ENCODE results near the gene CDC5L. TPM values are rescaled to one million over a fixed set of nuclear protein-coding genes. Genes with fewer than 3 reads are reported as not detected.

CDC5L gene
- total RNA-seq, 1 experiment from 2014 or later = 24.6 TPM

DNA sequence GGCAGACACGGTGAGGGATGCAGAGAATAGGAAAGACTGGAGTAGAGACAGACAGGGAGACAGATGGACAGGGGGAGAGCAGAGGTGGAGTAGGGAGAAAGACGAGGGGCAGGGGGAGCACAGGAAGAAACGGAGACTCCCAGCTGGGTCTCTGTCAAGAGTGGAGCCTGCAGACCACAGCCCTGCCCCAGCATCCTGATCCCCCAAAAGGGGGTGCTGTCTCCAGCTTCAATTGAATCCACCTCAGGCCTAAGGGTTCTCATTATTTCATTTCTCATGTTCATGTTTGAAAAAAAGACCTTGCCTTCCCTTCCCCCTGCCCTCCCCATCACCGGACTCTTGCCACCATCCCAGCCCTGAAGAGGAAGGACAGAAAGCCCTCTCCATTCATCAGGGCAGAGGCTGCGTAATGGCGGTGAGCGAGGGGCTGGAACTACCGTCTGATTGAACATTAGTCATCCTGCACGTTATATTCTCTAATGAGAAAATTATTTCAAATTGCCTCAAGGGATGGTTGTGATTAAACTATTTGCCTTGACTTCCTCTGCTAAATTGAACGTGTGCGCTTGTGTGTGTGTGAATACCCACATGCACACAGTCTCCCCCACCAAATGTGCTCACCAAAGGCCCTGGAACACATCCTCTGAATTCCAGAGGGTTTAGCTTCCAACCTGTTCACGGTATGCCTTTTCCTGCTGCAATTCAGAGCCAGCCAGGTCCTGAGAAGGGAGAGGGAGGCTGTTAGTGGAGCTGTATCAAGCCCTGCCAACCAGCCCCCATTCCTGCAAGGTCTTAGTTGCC lies 98.3 kb downstream of the CDC5L start:
- ATAC-seq (no peak), DNase-seq (ENCODE audit: low read depth, low spot score) (no peak)
- no peaks in the 10 kb centered on the region for H3K9me3 ChIP-seq (ENCODE audit: control insufficient read depth in 1 of 2, insufficient read depth in 1 of 2, low read depth in 1 of 2, low read length in 2 of 2)
- intact Hi-C loops (cut with micrococcal nuclease) = no loop called here
- POLR2A ChIA-PET = no interaction called here
- H3K79me2 ChIP-seq (ENCODE audit: insufficient read depth, low read length) = no peaks in the 10 kb centered on the region
- peaks cover 0 to 12% of the 10 kb centered on the region in 2 experiments; a peak in 2 of 4 replicates for H3K4me1 ChIP-seq (ENCODE audit: control insufficient read depth in 1 of 2, insufficient read depth in 2 of 2, low read length in 2 of 2)
- no peak overlapping the region for H2AFZ ChIP-seq (ENCODE audit: low read depth, low read length, poor library complexity, severe bottlenecking)
- H3K4me3 ChIP-seq (replicated peaks in 1 of 2; ENCODE audit: low read depth in 1 of 2, low read length in 2 of 2) = no peak overlapping the region
- no peaks in the 10 kb centered on the region for H3K27me3 ChIP-seq (ENCODE audit: insufficient read depth, low read length)
- H3K4me2 ChIP-seq (ENCODE audit: low read length) = no peak overlapping the region
- H3K9me2 ChIP-seq (ENCODE audit: insufficient read depth) = no peaks in the 10 kb centered on the region
- H3K36me3 ChIP-seq (ENCODE audit: control insufficient read depth in 1 of 2, insufficient read depth in 2 of 2, low read length in 2 of 2) = no peaks in the 10 kb centered on the region
- no peak overlapping the region for H3K9ac ChIP-seq (ENCODE audit: low read length)
- RAD21 ChIA-PET (ENCODE audit: low non-redundant PET in 1 of 2, low total read pairs in 2 of 2, uncharacterized antibody in 2 of 2, unreplicated experiment in 2 of 2) = no interaction called here
- no peak overlapping the region for H3K27ac ChIP-seq (ENCODE audit: low read depth, low read length)
- CTCF ChIA-PET = interaction anchor here (2.0 to 4.4 kb wide), 2 partner anchors 10 to 1437 kb away, joined by 4 to 28 read pairs; no protein-coding TSS in a partner anchor
- BruUV-seq (replicated peaks) = no TSS peak
- TF ChIP-seq, protein P1, sequence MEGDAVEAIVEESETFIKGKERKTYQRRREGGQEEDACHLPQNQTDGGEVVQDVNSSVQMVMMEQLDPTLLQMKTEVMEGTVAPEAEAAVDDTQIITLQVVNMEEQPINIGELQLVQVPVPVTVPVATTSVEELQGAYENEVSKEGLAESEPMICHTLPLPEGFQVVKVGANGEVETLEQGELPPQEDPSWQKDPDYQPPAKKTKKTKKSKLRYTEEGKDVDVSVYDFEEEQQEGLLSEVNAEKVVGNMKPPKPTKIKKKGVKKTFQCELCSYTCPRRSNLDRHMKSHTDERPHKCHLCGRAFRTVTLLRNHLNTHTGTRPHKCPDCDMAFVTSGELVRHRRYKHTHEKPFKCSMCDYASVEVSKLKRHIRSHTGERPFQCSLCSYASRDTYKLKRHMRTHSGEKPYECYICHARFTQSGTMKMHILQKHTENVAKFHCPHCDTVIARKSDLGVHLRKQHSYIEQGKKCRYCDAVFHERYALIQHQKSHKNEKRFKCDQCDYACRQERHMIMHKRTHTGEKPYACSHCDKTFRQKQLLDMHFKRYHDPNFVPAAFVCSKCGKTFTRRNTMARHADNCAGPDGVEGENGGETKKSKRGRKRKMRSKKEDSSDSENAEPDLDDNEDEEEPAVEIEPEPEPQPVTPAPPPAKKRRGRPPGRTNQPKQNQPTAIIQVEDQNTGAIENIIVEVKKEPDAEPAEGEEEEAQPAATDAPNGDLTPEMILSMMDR (IDR thresholded peaks at IDR 0.05 in 2 of 3, conservative IDR thresholded peaks at IDR 0.05 in 1 of 3; ENCODE audit: borderline replicate concordance in 1 of 3, insufficient read depth in 1 of 3, low read depth in 2 of 3, low read length in 2 of 3) = peak in 1 of 3 experiments; percentile 8; a peak in 1 of 6 replicates
- TF ChIP-seq EGR1 (IDR thresholded peaks at IDR 0.05; ENCODE audit: low read depth) = no peak
- no peaks in the 10 kb centered on the region for H4K20me1 ChIP-seq (ENCODE audit: insufficient read depth)

DNA sequence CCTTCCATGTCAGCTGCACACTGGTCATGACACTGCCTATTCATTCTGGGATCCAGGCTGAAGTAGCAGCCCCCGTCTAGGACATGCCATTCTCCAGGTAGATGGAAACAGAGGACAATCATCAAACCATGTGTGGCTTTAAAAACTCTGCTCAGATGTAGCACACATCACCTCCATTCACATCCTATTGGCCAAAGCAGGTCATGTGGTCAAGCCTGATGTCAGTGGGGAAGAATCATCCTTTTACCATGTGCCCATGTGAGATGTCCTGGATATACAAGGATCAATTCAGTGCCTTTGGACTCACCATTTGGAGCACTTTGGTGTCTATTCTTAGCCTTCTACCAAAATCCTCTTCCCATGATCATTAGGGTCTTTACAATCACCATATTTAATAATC lies 99.5 kb downstream of the CDC5L start:
- intact Hi-C loops (cut with micrococcal nuclease) = no loop called here
- H4K20me1 ChIP-seq (ENCODE audit: insufficient read depth) = no peaks in the 10 kb centered on the region
- no peaks in the 10 kb centered on the region for H3K9me3 ChIP-seq (ENCODE audit: control insufficient read depth in 1 of 2, insufficient read depth in 1 of 2, low read depth in 1 of 2, low read length in 2 of 2)
- H3K36me3 ChIP-seq (ENCODE audit: control insufficient read depth in 1 of 2, insufficient read depth in 2 of 2, low read length in 2 of 2) = no peaks in the 10 kb centered on the region
- ChIA-PET RAD21 (ENCODE audit: low non-redundant PET in 1 of 2, low total read pairs in 2 of 2, uncharacterized antibody in 2 of 2, unreplicated experiment in 2 of 2) (no interaction called here), POLR2A (no interaction called here), CTCF (interaction anchor here (2.0 to 4.4 kb wide), 2 partner anchors 11 to 1435 kb away, joined by 4 to 28 read pairs; no protein-coding TSS in a partner anchor)
- BruUV-seq (replicated peaks) = no TSS peak
- H3K9ac ChIP-seq (ENCODE audit: low read length) = no peak overlapping the region
- no peaks in the 10 kb centered on the region for H3K27me3 ChIP-seq (ENCODE audit: insufficient read depth, low read length)
- DNase-seq (ENCODE audit: low read depth, low spot score) (no peak), ATAC-seq (no peak)
- H3K4me3 ChIP-seq (replicated peaks in 1 of 2; ENCODE audit: low read depth in 1 of 2, low read length in 2 of 2) = no peak overlapping the region
- H3K79me2 ChIP-seq (ENCODE audit: insufficient read depth, low read length) = no peaks in the 10 kb centered on the region
- peaks cover 0 to 13% of the 10 kb centered on the region in 2 experiments; a peak in 2 of 4 replicates for H3K4me1 ChIP-seq (ENCODE audit: control insufficient read depth in 1 of 2, insufficient read depth in 2 of 2, low read length in 2 of 2)
- no peak overlapping the region for H3K27ac ChIP-seq (ENCODE audit: low read depth, low read length)
- no peaks in the 10 kb centered on the region for H3K9me2 ChIP-seq (ENCODE audit: insufficient read depth)
- no peak overlapping the region for H3K4me2 ChIP-seq (ENCODE audit: low read length)
- no peak overlapping the region for H2AFZ ChIP-seq (ENCODE audit: low read depth, low read length, poor library complexity, severe bottlenecking)
- TF ChIP-seq, protein P2, sequence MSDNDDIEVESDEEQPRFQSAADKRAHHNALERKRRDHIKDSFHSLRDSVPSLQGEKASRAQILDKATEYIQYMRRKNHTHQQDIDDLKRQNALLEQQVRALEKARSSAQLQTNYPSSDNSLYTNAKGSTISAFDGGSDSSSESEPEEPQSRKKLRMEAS (IDR thresholded peaks at IDR 0.05) = no peak
- TF ChIP-seq RAD21 (IDR thresholded peaks at IDR 0.05; ENCODE audit: low read depth) (no peak), JUND (IDR thresholded peaks at IDR 0.05) (no peak), POLR2A (IDR thresholded peaks at IDR 0.05; ENCODE audit: borderline replicate concordance, extremely low read depth, insufficient read depth, insufficient read length) (no peak), SP1 (IDR thresholded peaks at IDR 0.05; ENCODE audit: low read depth) (no peak), ZFX (IDR thresholded peaks at IDR 0.05) (no peak), TCF7L2 (IDR thresholded peaks at IDR 0.05; ENCODE audit: borderline replicate concordance, extremely low read depth, insufficient read depth, insufficient read length) (no peak), YY1 (IDR thresholded peaks at IDR 0.05; ENCODE audit: extremely low read depth, insufficient replicate concordance, low read depth, low read length) (no peak), ZNF274 (IDR thresholded peaks at IDR 0.05; ENCODE audit: low read depth, low read length) (no peak), CBX3 (IDR thresholded peaks at IDR 0.05; ENCODE audit: low read depth) (no peak), SRF (IDR thresholded peaks at IDR 0.05; ENCODE audit: low read depth) (no peak), SIN3A (IDR thresholded peaks at IDR 0.05; ENCODE audit: low read depth) (no peak)
- TF ChIP-seq, protein P3, sequence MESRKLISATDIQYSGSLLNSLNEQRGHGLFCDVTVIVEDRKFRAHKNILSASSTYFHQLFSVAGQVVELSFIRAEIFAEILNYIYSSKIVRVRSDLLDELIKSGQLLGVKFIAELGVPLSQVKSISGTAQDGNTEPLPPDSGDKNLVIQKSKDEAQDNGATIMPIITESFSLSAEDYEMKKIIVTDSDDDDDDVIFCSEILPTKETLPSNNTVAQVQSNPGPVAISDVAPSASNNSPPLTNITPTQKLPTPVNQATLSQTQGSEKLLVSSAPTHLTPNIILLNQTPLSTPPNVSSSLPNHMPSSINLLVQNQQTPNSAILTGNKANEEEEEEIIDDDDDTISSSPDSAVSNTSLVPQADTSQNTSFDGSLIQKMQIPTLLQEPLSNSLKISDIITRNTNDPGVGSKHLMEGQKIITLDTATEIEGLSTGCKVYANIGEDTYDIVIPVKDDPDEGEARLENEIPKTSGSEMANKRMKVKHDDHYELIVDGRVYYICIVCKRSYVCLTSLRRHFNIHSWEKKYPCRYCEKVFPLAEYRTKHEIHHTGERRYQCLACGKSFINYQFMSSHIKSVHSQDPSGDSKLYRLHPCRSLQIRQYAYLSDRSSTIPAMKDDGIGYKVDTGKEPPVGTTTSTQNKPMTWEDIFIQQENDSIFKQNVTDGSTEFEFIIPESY (IDR thresholded peaks at IDR 0.05; ENCODE audit: extremely low read depth, insufficient replicate concordance, low read length) = no peak
- TF ChIP-seq, protein P4, sequence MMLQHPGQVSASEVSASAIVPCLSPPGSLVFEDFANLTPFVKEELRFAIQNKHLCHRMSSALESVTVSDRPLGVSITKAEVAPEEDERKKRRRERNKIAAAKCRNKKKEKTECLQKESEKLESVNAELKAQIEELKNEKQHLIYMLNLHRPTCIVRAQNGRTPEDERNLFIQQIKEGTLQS (IDR thresholded peaks at IDR 0.05) = no peak
